Transverse colon (tissue), 4 donors: ENCODE results near the gene KLK4. TPM values are rescaled to one million over a fixed set of nuclear protein-coding genes. Genes with fewer than 3 reads are reported as not detected.
A peak's percentile ranks its signal among the peaks of the same experiment; 100 is the strongest.

Experiments
- DNase-seq: peaks from one replicate; pipeline ENCODE4 v3.0.0-alpha.2; 2019
- H3K27ac ChIP-seq, 4 donors: fragments of 200-600 bp; sonication (generic); 2 replicates each; pipeline ENCODE4 v1.5.1; 2016 to 2018; ENCODE audit warnings: inconsistent platforms in 4 of 4
- H3K27me3 ChIP-seq: fragments of 200-600 bp; sonication (generic); 2 replicates; pipeline ENCODE4 v1.5.1; 2017; ENCODE audit warnings: inconsistent platforms
- H3K36me3 ChIP-seq, 4 donors: fragments of 200-600 bp; sonication (generic); 2 replicates each; pipeline ENCODE4 v1.5.1; 2017 to 2019; ENCODE audit warnings: inconsistent platforms in 4 of 4
- H3K4me1 ChIP-seq, 4 donors: fragments of 200-600 bp; sonication (generic); 2 replicates each; pipeline ENCODE4 v1.5.1; 2017 to 2020; ENCODE audit warnings: inconsistent platforms in 4 of 4
- H3K4me3 ChIP-seq, 4 donors: fragments of 200-600 bp; sonication (generic); 1 replicate in 1 of 4; 2 replicates in 3 of 4; pipeline versions ENCODE4 v1.5.1 to v1.6.1; 2017 to 2019; ENCODE audit warnings: inconsistent platforms in 4 of 4
- H3K9me3 ChIP-seq, 2 donors: fragments of 200-600 bp; sonication (generic); 2 replicates each; pipeline ENCODE4 v1.5.1; 2017 to 2019; ENCODE audit warnings: inconsistent platforms in 2 of 2
- CTCF ChIP-seq, 5 experiments: fragments of 200-600 bp in 3 of 5; fragments of 450-650 bp in 2 of 5; sonication (generic) in 3 of 5; IDR thresholded peaks; 1 replicate in 2 of 5; 2 replicates in 3 of 5; pipeline ENCODE4 v1.5.1; 2016 to 2017; ENCODE audit warnings: antibody characterized with exemption in 5 of 5, inconsistent platforms in 3 of 5, mild to moderate bottlenecking in 2 of 5, moderate library complexity in 1 of 5
- EP300 ChIP-seq: sonication (generic); formaldehyde crosslinking; IDR thresholded peaks from one replicate; pipeline ENCODE4 v1.6.1; 2017; ENCODE audit warnings: antibody characterized with exemption, low read depth
- POLR2A ChIP-seq: fragments of 450-650 bp; IDR thresholded peaks from one replicate; pipeline ENCODE4 v1.6.1; 2016; ENCODE audit warnings: antibody characterized with exemption, mild to moderate bottlenecking, moderate library complexity
- POLR2AphosphoS5 ChIP-seq, 3 donors: sonication (generic); formaldehyde crosslinking; IDR thresholded peaks; one replicate each; pipeline ENCODE4 v1.6.1; 2016; ENCODE audit warnings: antibody characterized with exemption in 3 of 3
- WGBS, 2 donors: methylation state at CpG; one replicate each; pipeline ENCODE4 v1.1.5; 2018; ENCODE audit warnings: low coverage in 1 of 2; 5-methylcytosine and 5-hydroxymethylcytosine counted together
- in situ Hi-C, 4 donors: fragments of 200-750 bp; cut with MboI; loops; one replicate each; pipeline versions ENCODE4 v1.15.0 to v1.15.1; 2017; ENCODE audit warnings: low sequenced_read_pairs in 3 of 4, low pct_ligation_motif_present in 1 of 4, low pct_unique_long_range_greater_than_20kb in 1 of 4
- intact Hi-C: fragments of 100-400 bp; cut with DNase I; formaldehyde crosslinking; loops from one replicate; pipeline ENCODE4 v1.15.1; 2023; ENCODE audit warnings: low total_unique reads
- total RNA-seq, 4 donors: library from RNA; depleted of rRNA; stranded (reverse); fragments of >200 nt; gene quantifications; one replicate each; pipeline ENCODE4 v1.1.0, GENCODE V29; 2016

Gene KLK4
- total RNA-seq, 4 donors from 2014 or later = 3.0 TPM; not detected in 3

DNA sequence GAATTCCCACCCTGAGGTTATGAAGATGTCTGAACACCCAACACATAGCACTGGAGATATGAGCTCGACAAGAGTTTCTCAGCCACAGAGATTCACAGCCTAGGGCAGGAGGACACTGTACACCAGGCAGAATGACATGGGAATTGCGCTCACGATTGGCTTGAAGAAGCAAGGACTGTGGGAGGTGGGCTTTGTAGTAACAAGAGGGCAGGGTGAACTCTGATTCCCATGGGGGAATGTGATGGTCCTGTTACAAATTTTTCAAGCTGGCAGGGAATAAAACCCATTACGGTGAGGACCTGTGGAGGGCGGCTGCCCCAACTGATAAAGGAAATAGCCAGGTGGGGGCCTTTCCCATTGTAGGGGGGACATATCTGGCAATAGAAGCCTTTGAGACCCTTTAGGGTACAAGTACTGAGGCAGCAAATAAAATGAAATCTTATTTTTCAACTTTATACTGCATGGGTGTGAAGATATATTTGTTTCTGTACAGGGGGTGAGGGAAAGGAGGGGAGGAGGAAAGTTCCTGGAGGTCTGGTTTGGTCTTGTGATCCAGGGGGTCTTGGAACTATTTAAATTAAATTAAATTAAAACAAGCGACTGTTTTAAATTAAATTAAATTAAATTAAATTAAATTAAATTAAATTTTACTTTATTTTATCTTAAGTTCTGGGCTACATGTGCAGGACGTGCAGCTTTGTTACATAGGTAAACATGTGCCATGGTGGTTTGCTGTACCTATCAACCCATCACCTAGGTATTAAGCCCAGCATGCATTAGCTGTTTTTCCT is 49.5 kb downstream of the KLK4 start:
- WGBS, 2 donors = 74 to 77% methylated on average over 6 to 7 of the region's 7 CpGs
- in situ Hi-C loops (no loop called here), intact Hi-C loops (no loop called here)
- H3K9me3 ChIP-seq = no peaks in the 10 kb centered on the region
- TF ChIP-seq EP300 = no peak
- no peak for TF ChIP-seq CTCF (IDR thresholded peaks at IDR 0.05)
- no peak for TF ChIP-seq POLR2AphosphoS5 (IDR thresholded peaks at IDR 0.05)
- TF ChIP-seq POLR2A = no peak
- no peak overlapping the region for H3K4me3 ChIP-seq
- no peak overlapping the region for H3K27ac ChIP-seq
- peaks cover 29% of the 10 kb centered on the region for H3K27me3 ChIP-seq
- no peak for DNase-seq
- H3K36me3 ChIP-seq = no peaks in the 10 kb centered on the region
- H3K4me1 ChIP-seq = no peaks in the 10 kb centered on the region

DNA sequence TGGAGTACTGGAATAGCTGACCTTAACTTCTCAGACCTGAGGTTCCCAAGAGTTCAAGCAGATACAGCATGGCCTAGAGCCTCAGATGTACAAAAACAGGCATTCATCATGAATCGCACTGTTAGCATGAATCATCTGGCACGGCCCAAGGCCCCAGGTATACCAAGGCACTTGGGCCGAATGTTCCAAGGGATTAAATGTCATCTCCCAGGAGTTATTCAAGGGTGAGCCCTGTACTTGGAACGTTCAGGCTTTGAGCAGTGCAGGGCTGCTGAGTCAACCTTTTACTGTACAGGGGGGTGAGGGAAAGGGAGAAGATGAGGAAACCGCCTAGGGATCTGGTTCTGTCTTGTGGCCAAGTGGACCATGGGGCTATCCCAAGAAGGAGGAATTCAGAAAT is 50.2 kb downstream of the KLK4 start:
- peaks cover 22% of the 10 kb centered on the region for H3K27me3 ChIP-seq
- no peaks in the 10 kb centered on the region for H3K9me3 ChIP-seq
- DNase-seq = no peak
- H3K4me1 ChIP-seq = no peaks in the 10 kb centered on the region
- no peak overlapping the region for H3K4me3 ChIP-seq
- no peak overlapping the region for H3K27ac ChIP-seq
- in situ Hi-C loops = no loop called here
- H3K36me3 ChIP-seq = no peaks in the 10 kb centered on the region
- TF ChIP-seq CTCF (IDR thresholded peaks at IDR 0.05) (no peak), POLR2A (no peak), POLR2AphosphoS5 (IDR thresholded peaks at IDR 0.05) (no peak)
- WGBS, 2 donors = 81% methylated on average over 5 of the region's 5 CpGs; no CpG with 5 or more reads in 1 of the 2 donors
- intact Hi-C loops = no loop called here

DNA sequence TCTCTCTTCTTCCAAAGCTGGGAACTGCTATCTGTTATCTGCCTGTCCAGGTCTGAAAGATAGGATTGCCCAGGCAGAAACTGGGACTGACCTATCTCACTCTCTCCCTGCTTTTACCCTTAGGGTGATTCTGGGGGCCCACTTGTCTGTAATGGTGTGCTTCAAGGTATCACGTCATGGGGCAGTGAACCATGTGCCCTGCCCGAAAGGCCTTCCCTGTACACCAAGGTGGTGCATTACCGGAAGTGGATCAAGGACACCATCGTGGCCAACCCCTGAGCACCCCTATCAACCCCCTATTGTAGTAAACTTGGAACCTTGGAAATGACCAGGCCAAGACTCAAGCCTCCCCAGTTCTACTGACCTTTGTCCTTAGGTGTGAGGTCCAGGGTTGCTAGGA is 51.3 kb downstream of the KLK4 start:
- no peak for TF ChIP-seq POLR2AphosphoS5 (IDR thresholded peaks at IDR 0.05)
- no peak for TF ChIP-seq POLR2A
- no peak for TF ChIP-seq CTCF (IDR thresholded peaks at IDR 0.05)
- no peak for TF ChIP-seq EP300
- Histone ChIP-seq H3K27me3 (peaks cover 19% of the 10 kb centered on the region), H3K4me3 (no peak overlapping the region), H3K36me3 (no peaks in the 10 kb centered on the region), H3K27ac (no peak overlapping the region), H3K9me3 (no peaks in the 10 kb centered on the region), H3K4me1 (no peaks in the 10 kb centered on the region)
- in situ Hi-C loops (no loop called here), intact Hi-C loops (no loop called here)
- WGBS, 2 donors = 78 to 100% methylated on average over 1 to 4 of the region's 4 CpGs
- no peak for DNase-seq

DNA sequence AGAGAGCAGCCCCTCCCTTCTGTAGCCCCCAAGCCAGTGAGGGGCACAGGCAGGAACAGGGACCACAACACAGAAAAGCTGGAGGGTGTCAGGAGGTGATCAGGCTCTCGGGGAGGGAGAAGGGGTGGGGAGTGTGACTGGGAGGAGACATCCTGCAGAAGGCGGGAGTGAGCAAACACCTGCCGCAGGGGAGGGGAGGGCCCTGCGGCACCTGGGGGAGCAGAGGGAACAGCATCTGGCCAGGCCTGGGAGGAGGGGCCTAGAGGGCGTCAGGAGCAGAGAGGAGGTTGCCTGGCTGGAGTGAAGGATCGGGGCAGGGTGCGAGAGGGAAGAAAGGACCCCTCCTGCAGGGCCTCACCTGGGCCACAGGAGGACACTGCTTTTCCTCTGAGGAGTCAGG is 52.3 kb downstream of the KLK4 start:
- in situ Hi-C loops (no loop called here), intact Hi-C loops (no loop called here)
- DNase-seq = peak; percentile 58
- Histone ChIP-seq H3K4me1 (no peaks in the 10 kb centered on the region), H3K27ac (peak overlapping the region in 1 of 4 donors; percentile 17), H3K27me3 (peaks cover 19% of the 10 kb centered on the region), H3K4me3 (no peak overlapping the region), H3K9me3 (no peaks in the 10 kb centered on the region), H3K36me3 (no peaks in the 10 kb centered on the region)
- TF ChIP-seq CTCF (IDR thresholded peaks at IDR 0.05) = no peak
- TF ChIP-seq POLR2AphosphoS5 (IDR thresholded peaks at IDR 0.05) = peak in 1 of 3 donors; percentile 13
- WGBS, 2 donors = 9% methylated on average over 7 of the region's 7 CpGs; no CpG with 5 or more reads in 1 of the 2 donors
